RWPE1 (cell line): ENCODE results near the gene GATB.
A peak's percentile ranks its signal among the peaks of the same experiment; 100 is the strongest.

Experiments
- CTCF ChIA-PET: fragments of 350-600 bp; sonication (Branson Sonifier 250); formaldehyde crosslinking; extraction: SDS; loops from one replicate; lab custom pipeline; 2021; lab: Yijun Ruan, JAX
- POLR2A ChIA-PET: fragments of 400-600 bp; formaldehyde crosslinking; extraction: SDS; loops from one replicate; lab custom pipeline; 2020; ENCODE audit warnings: antibody characterized with exemption; ENCODE audit not compliant: low non-redundant PET; lab: Yijun Ruan, JAX
- DNase-seq: peaks from one replicate; pipeline ENCODE4 v3.0.0; 2012; ENCODE audit warnings: low spot score
- H3K27ac ChIP-seq: fragments of 450-650 bp; 2 replicates; pipeline ENCODE4 v1.5.1; 2017
- TF ChIP-seq, protein P1 (sequence below): fragments of 450-650 bp; conservative IDR thresholded peaks from 2 replicates; pipeline ENCODE4 v1.5.1; 2017; ENCODE audit warnings: low read depth, mild to moderate bottlenecking

GATB gene

DNA sequence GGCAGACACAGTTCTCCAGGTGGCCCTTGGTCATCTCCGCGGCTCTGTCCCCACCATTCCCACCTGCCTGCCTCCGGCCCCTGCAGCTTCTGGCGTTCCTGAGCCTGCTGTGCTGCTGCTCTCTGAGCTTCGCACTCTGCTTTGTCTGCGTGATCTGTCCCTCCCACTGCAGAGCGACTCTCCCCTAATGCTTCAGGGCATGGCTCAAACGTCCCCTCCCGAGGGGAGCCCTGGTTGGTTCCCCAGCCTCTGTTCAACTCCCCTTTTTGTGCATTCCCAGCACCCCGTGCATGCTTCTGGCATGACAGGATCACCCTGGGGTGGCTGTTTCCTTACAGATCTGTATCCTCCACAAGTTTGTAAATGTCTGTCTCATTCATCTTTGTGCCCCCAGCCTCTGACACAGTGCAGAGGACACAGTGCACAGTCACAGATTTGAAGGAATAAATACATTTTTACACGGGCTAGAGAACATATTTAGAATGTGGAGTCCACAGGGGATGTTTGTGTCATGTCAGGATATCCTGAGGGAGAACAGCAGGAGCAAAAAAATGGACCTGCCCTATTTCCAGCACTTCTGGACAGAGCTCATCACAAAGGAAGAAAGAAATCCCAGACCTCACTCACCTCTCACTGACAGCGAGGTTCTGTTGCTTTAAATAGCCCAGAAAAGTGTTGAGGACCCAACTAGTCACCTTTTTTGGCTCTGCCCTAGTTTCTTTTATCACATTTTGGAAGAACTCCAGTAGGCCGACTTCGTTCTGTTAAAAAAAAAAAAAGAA is 72.6 kb downstream of the GATB start:
- CTCF ChIA-PET, result no interaction called here
- TF ChIP-seq, protein P1, sequence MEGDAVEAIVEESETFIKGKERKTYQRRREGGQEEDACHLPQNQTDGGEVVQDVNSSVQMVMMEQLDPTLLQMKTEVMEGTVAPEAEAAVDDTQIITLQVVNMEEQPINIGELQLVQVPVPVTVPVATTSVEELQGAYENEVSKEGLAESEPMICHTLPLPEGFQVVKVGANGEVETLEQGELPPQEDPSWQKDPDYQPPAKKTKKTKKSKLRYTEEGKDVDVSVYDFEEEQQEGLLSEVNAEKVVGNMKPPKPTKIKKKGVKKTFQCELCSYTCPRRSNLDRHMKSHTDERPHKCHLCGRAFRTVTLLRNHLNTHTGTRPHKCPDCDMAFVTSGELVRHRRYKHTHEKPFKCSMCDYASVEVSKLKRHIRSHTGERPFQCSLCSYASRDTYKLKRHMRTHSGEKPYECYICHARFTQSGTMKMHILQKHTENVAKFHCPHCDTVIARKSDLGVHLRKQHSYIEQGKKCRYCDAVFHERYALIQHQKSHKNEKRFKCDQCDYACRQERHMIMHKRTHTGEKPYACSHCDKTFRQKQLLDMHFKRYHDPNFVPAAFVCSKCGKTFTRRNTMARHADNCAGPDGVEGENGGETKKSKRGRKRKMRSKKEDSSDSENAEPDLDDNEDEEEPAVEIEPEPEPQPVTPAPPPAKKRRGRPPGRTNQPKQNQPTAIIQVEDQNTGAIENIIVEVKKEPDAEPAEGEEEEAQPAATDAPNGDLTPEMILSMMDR, result no peak
- DNase-seq, result no peak
- H3K27ac ChIP-seq, result no peak overlapping the region
- POLR2A ChIA-PET, result no interaction called here

DNA sequence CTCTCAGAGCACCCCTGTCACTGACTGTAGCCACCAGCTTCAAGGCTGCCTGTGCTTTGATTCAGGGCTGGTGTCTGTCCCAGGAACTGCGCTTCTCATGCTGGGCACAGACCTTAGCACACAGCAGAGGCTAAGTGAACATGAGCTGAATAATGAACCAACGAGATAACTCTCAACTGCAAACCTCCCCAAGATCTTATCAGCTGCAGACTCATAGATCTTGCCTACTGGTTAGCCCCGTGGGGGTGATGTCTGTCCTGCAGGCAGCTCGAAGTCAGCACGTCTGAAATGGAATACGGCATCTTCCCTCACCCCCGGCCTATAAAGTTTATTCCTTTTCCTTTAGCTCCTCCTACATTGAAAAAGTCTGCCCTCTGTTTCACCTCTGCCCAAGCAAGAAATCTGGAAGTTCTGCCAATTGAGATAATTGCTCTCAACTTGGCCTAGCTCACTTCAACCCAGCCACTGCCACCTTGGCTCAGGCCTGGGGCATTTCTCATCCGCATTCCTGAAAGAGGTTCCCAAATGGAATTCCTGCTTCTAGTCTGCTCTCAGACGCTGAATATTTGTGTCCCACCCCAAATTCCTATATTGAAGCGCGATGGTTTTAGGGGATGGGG is 73.7 kb downstream of the GATB start:
- TF ChIP-seq, protein P1, result no peak
- CTCF ChIA-PET, result no interaction called here
- peak overlapping the region; percentile 10; the same call in 1 of the 2 replicates for H3K27ac ChIP-seq
- POLR2A ChIA-PET, result no interaction called here
- no peak for DNase-seq

DNA sequence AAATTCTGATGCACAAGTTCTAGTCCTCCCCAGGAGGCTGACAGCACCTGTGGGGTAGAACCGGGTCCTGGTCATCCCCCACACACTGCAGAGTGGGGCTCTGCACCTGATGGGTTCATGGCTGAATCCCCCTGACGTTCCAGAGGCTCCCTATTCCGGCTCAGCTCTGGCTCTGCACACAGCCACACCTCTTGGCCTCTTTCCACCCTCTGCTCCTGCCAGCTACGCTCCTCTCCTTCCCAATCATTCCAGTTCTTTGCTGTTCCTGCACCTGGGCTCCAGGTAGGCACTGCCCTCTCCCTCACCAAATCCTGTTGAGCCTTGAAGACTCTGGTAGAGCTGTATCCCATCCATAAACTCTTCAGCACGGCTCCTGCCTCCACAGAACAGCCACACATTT is 75.5 kb downstream of the GATB start:
- no peak for DNase-seq
- TF ChIP-seq, protein P1, result no peak
- POLR2A ChIA-PET, result no interaction called here
- no peak overlapping the region for H3K27ac ChIP-seq
- CTCF ChIA-PET, result interaction anchor here (0.7 kb wide), 1 partner anchor 38 kb away, joined by 3 read pairs; no protein-coding TSS in a partner anchor

DNA sequence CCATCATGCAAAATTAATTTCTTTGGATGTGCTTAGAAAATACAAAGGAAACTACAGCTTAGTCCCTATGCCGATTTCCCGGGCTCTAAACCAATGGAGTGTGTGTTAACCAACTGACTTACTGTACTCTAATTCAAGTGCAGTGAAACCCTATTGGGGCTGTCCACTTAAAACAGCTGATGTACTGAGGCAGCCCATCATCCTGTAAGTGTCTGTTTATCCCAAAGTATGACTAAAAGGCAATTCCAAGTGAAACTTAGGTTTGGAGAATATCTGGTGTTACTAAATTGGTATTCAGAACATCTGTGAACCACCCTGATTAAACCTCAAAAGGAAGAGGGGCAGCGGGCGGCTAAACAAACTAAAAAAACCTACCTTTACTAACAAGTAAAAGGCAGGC is 79.7 kb downstream of the GATB start:
- POLR2A ChIA-PET, result no interaction called here
- H3K27ac ChIP-seq, result no peak overlapping the region
- no peak for DNase-seq
- TF ChIP-seq, protein P1, result no peak
- CTCF ChIA-PET, result interaction anchor here (0.5 kb wide), 1 partner anchor 482 kb away, joined by 4 read pairs; no protein-coding TSS in a partner anchor

DNA sequence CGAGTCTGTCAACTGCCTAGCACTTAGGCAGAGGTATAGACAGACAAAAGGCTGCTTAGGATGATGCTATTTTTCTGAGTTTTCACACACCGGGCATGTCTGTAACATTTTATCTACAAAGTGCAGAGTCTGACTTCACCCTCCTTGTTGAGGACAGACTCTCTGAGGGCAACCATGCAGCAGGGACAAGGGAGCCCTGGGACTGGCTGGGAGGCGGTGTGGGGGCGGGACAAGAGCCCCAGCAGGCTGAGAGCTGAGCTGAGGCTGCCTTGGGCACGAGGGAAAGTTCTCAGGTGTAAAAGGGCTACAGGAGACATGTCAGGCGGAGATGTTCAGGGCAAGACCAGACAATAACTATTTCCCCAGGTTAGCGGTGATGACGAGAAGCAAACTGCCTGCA is 81.6 kb downstream of the GATB start:
- POLR2A ChIA-PET, result no interaction called here
- no peak for DNase-seq
- CTCF ChIA-PET, result no interaction called here
- H3K27ac ChIP-seq, result 0 out of 2 replicates have a peak overlapping the region, but pooled peaks have one; percentile 16
- TF ChIP-seq, protein P1, result no peak

DNA sequence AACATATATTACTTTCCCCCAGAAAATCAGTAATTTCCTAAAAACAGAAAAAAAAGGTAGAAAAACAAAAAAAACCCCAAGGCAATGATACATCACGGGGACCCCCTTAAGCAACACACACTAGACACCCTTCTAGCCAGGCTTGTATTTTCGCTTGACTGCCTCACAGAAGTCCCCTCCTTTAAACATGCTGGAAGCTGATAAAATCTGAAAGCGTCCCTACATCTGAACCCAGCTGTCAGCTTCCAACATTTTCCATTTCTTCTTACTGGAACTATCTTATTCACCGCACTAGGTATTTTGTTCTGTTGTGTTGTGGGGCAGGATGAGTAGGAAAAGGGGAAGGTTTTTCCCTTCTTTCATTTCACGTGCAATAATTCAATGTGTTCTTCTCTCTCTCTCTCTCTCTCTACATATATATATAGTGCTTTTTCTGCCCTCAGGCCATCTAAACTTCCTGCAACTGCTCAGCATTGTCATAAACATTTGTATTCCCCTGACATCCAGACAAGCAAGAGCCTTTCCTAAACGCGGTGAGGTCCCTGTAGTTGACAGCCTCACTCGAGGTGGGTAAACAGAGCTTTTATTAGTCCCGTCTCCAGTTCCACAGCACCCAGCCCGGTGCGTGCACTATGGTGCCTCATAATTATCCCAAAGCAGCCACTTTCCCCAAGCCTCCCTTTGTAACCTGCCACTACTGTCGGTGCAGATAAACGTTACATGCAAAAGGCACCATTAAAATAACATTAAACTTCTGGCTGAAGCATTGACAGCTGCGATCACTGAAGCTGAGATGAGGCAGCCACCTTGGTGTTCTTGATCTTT is 82.5 kb downstream of the GATB start:
- TF ChIP-seq, protein P1, result no peak
- POLR2A ChIA-PET, result no interaction called here
- no peak for DNase-seq
- no peak overlapping the region for H3K27ac ChIP-seq
- CTCF ChIA-PET, result interaction anchor here (0.7 kb wide), 1 partner anchor 709 kb away, joined by 3 read pairs; no protein-coding TSS in a partner anchor
